HG02943 (cell line): ENCODE measurements around the gene VASH2.
A peak's percentile ranks its signal among the peaks of the same experiment; 100 is the strongest.
"Not testable (repeated sequence)": the region's sequence is repeated elsewhere in the genome, so short reads cannot be mapped to it uniquely, and the experiment has no call there.

ENCODE experiments used
- ATAC-seq: cut with Tn5 transposase; IDR thresholded peaks from one replicate; pipeline ENCODE4 v1.9.1; 2021; ENCODE audit warnings: mild to moderate bottlenecking, low read depth, moderate library complexity; ENCODE audit not compliant: unreplicated experiment

Gene VASH2

DNA sequence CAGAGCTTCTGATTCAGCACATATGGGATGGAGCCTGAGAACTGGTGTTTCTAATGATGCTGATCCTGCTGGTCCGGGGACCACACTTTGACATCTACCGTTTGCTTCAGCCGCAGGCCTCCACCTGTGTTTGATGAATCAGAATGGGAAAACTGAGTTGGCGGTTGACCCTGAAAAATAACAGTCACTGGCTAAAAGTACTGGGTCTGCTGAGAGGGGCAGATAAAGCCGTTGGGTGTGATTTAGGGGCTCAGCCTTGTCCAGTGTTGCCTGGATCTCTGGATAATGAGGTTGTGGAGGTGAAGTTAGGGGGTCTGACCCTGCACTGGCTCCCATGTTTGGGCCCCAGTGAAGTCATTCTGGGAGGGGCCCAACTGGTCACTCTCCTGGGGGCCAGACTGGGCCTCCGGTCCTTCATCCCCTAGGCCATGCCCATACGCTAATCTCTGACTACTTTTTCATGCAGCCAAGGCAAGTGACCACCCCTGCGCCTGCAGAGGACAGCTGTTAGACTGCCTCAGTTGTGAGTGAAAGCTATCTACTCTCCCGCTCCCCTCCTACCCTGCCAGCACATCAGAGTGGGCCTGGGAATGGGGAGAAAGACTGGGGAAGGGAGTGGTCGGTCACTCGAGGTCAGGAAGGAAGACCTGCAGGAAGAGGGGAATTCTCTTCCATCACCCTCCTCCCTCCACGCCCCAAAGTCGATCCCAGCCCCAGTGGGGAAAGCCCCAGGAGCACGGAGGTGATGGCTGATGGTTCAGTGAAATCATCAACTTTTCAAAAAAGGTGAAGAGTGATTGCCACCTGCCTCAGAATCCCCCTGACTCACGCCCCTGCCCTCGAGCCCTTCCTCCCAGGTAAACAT is 27.7 kb downstream of the VASH2 start:
- no peak for ATAC-seq

DNA sequence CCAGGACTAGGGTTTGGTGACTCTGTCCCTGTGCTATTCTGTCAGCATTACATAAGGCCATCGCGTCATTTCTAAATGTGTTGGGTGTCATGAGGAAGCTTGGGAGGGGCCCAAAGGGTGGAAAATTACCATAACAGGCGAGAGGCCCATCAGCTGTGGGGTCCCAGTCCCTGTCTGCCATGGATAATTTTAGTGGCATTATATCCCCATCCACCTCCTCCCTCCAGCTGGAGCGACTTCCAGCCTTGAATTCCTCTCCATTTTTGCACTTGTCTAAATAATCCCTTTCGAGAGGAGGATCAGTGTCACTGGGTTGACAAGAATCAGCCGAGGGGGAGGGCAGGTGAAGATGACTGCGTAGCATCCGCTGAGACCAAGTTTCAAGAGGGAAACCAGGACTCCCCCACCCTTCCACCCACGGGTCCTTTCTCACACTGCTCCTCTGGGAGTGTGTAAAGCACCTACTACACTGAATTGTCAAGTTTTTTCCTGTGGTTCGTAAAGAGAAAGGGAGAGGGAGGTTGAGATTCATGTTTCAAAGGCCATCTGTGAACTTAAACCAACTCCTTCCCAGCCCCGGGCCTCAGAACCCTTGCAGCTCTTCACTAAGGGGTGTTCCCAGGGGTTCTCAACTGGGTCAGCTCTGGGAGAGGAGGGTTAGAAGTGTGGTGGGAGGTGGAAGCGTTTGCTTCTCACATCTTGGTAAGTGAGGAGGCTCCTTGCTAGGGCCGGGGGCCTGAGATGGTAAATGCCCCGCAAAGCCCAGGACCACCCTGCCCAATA is 29.2 kb downstream of the VASH2 start:
- no peak for ATAC-seq

DNA sequence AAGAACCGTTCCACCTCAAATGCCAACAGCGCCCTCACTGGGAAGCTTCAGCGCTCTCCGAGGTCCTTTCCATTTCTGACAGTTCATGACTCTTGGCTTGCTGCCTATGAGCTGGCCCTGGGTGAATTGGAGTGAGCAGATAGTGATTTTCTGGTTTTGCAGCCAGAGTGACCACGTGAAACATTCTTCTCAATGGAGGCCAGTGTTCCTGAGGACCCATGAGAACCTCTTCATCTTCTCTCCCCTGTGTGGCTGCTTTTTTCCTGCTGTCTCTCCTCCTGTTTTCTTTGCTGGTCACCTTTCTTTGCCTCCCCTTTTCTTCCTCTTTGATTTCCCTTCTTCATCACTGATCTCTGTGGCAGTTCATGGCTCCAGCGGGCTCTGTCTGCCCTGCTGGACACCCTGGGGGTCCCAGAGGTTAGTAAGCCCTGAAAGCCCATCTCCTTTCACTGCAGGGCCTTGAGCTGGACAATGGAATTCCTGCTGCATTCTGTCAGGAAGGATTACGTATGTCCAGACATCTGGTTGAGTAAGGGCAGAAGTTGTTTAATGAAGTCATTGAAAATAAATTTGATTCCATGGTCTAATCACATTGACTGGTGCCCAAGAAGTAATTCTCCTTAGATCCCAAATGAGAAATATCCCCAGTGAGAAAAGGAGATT is 29.9 kb downstream of the VASH2 start:
- no peak for ATAC-seq

DNA sequence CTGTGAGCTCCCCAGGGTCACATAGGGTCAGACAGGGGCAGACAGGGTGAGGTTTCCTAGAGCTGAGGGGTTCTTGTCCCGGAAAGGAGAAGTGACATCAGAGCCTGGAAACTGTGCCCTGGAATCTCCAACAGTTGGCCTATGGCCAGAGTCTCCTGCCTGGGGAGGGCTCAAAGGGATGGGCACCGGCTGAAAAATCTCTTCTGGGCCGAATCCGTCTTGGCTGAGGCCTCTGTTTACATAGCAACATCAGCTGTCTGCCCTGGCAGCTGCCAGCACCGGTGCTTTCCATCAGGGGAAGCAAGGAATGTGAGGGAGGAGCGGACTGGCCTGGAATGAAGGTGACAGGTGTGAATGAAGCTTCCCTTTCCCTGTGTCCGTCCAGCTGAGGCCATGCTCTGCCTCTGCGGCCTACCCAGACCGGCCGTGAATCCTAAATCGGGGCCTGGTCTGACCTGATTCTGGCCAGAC is 30.7 kb downstream of the VASH2 start:
- ATAC-seq: no peak

DNA sequence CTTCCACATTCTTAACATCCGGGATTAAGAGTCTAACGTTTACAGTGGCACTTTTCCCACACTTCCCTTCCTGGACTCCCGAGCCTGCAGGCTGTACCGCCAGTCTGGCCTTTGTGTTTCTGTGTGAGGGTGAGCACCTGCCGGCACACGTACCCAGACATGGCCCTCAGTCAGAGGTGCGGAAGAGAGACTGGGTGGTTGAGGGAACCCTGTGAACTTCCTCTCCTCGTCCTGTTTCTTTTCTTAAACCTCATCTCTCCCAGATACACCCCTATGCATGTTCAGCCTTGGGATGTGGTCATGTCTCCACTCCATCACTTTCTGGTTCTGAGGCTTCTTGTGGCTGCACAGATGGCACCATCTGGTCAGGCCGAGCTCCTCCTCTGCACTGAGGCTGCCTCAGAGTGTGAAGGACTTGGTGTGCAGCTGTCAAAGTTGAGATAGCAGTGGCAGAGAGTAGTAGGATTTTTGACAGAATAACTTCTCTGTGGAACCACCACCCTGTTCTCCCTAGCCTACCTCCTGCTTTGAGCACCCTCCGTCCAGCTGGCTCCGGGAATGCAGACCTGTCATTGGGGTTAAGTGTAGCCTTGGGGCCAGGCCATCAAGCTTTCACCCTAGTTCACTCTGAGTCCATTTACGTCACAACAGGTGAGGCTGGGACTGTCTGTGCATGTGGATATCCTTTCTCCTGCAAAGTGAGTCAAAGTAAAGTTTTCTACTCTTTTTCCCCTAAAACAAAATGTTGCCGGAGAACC is 31.4 kb downstream of the VASH2 start:
- ATAC-seq: peak; percentile 86

- no peak for ATAC-seq
Observed at GRCh38 chr1:212982430-212983152, 32.2 kb downstream of the VASH2 start.

- ATAC-seq: no peak
Observed at GRCh38 chr1:212983482-212983881, 33.1 kb downstream of the VASH2 start.

GRCh38 chr1:212984522-212985291 is 34.4 kb downstream of the VASH2 start:
- no peak for ATAC-seq

GRCh38 chr1:212986551-212986950 is 36.2 kb downstream of the VASH2 start:
- ATAC-seq: no peak

- no peak for ATAC-seq
Observed at GRCh38 chr1:212987702-212988322, 37.5 kb downstream of the VASH2 start.

- ATAC-seq: no peak
Observed at GRCh38 chr1:212990276-212990675, 39.9 kb downstream of the VASH2 start.

DNA sequence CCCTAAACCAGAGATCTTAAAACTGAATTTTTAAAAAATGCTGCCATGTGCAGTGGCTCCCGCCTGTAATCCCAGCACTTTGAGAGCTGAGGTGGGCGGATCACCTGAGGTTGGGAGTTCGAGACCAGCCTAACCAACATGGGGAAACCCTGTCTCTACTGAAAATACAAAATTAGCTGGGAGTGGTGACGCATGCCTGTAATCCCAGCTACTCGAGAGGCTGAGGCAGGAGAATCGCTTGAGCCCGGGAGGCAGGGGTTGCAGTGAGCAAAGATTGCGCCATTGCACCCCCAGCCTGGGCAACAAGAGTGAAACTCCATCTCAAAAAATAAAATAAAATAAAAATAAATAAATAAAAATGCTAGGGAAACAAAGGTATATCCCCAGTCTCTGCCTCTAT is 43.6 kb downstream of the VASH2 start:
- not testable (repeated sequence) for ATAC-seq

DNA sequence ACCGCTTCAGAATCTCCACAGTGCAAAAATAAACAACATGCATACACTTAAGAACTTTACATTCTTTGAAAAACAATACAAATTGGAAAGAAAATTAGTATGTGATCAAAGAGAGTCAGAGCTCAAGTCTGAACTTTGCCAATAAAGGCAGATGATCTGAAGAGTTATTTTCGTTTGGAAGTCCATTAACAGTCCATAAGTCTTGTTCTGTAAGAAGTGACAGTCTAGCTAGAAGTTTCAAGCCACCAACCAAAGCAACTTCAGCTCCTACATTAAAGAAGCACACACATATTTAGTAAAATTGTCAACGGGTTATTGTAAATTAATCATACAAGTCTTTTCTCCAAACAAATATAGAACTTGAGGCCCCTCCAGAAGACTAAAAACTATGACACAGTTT is 44.6 kb downstream of the VASH2 start:
- ATAC-seq: no peak

DNA sequence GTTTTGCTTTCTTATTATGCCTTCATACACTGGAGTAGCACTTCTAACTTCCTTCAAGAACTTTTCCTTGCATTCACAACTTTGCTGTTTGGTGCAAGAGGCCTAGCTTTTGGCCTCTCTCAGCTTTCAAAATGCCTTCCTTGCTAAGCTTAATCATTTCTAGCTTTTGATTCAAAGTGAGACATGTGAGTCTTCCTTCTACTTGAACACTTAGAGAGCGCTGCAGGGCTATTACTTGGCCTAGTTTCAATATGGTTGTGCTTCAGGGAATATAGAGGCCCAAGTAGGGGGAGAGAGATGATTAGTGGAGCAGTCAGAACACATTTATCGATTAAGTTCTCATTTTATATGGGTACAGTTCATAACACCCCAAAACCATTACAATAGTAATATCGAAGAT is 52.9 kb downstream of the VASH2 start:
- ATAC-seq: no peak

DNA sequence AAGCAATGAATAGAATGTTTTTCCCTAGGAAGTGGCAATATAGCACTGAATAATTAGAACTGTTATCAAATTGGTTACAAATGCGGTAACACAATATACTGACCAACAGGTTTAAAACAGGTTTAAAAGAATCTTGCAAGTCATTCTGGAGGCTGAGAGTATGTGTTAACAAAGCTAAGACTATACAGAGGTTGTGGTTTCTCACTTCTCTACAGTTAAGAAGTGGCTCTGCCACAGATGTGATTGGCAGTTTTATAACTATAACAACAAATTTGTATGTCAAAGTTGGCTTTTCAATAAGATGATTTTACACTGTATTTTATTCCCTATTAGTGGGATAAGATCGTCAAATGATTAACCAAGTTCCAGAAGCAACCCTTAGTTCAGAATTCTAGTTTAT is 58.2 kb downstream of the VASH2 start:
- no peak for ATAC-seq

DNA sequence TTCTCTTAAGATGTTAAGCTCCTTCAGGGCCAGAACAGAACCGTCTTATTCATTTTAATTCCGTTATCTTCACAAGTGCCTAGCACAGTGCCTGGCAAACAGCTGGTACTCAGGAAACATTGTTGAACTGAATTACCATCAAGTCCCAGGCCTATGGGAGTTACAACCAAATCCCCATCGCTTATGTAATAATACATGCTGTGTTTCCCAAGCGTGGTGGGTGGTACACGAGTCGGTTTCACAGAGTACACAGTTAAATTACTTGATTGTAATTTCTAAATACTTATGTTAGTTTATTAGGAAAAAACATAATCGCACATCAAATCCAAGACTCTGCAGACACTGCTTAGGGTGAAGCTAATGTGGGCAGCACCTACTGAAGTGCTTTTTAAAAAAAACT is 64.3 kb downstream of the VASH2 start:
- no peak for ATAC-seq

GRCh38 chr1:213015099-213016050 is 65.0 kb downstream of the VASH2 start, which contains the start of gene ANGEL2:
ANGEL2 (minus strand) TSS chr1:213015867; CDS start chr1:213015671, 196 bp downstream.
- ATAC-seq: peak; percentile 97
